GM06990 (cell line): Measurements from ENCODE around the gene SPRR1B.

Experiments used
- DNase-seq: peaks from one replicate; pipeline ENCODE4 v3.0.0-alpha.2; 2011; ENCODE audit not compliant: insufficient read length; ENCODE audit errors: extremely low read depth
- H3K27me3 ChIP-seq: replicated peaks from 2 replicates; pipeline ENCODE4 v1.6.0; 2011; ENCODE audit warnings: low read length; ENCODE audit not compliant: control insufficient read depth, insufficient read depth
- H3K36me3 ChIP-seq: 2 replicates; pipeline ENCODE4 v1.5.1; 2011; ENCODE audit warnings: low read length; ENCODE audit not compliant: control insufficient read depth, insufficient read depth
- H3K4me3 ChIP-seq: replicated peaks from 2 replicates; pipeline ENCODE4 v1.5.1; 2011; ENCODE audit warnings: low read depth, mild to moderate bottlenecking, control low read depth, low read length
- TF ChIP-seq, protein P1 (sequence below): IDR thresholded peaks from 2 replicates; pipeline ENCODE4 v1.5.1; 2011; ENCODE audit warnings: low read length, control low read depth, mild to moderate bottlenecking, inconsistent platforms; ENCODE audit not compliant: insufficient read depth, poor library complexity, severe bottlenecking

The SPRR1B gene

DNA sequence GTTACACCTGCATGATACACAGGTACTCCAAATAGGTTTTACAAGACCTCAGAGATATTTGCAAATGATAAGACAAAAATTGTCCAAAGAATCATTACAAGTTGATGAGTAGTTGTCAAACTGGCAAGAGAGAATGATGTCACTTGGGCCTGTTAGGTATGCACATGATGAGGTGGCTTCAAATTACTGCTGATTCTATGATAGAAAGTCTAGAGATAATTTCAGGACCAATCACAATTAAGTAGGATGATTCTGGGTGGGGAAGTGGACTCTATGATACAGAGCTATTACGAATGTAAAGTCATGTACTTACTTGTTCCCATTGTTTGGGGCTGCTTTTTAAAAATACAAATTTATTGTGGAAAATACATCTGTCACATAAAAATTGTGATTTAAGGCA is 5.2 kb upstream of the SPRR1B start:
- no peak overlapping the region for H3K4me3 ChIP-seq
- TF ChIP-seq, protein P1, sequence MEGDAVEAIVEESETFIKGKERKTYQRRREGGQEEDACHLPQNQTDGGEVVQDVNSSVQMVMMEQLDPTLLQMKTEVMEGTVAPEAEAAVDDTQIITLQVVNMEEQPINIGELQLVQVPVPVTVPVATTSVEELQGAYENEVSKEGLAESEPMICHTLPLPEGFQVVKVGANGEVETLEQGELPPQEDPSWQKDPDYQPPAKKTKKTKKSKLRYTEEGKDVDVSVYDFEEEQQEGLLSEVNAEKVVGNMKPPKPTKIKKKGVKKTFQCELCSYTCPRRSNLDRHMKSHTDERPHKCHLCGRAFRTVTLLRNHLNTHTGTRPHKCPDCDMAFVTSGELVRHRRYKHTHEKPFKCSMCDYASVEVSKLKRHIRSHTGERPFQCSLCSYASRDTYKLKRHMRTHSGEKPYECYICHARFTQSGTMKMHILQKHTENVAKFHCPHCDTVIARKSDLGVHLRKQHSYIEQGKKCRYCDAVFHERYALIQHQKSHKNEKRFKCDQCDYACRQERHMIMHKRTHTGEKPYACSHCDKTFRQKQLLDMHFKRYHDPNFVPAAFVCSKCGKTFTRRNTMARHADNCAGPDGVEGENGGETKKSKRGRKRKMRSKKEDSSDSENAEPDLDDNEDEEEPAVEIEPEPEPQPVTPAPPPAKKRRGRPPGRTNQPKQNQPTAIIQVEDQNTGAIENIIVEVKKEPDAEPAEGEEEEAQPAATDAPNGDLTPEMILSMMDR, result no peak
- no peak for DNase-seq
- no peaks in the 10 kb centered on the region for H3K27me3 ChIP-seq
- no peaks in the 10 kb centered on the region for H3K36me3 ChIP-seq

GRCh38 chr1:153028766-153029165 is 2.2 kb upstream of the SPRR1B start:
- Histone ChIP-seq H3K27me3 (no peaks in the 10 kb centered on the region), H3K36me3 (no peaks in the 10 kb centered on the region), H3K4me3 (no peak overlapping the region)
- no peak for DNase-seq
- TF ChIP-seq, protein P1, result no peak

DNA sequence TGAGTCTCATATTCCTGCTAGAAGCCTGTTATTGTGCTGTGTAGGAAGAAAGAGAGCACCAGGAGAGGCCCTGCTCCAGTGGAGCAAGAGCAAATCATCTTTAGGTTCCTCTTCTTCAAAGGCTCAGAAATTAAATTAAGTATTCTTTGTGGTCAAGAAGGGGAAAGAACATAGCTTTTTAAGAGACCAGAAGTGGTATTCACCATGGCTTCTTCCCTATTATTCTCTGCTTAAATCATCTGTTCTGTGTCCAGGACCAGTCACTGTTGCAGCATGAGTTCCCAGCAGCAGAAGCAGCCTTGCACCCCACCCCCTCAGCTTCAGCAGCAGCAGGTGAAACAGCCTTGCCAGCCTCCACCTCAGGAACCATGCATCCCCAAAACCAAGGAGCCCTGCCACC is 1.1 kb downstream of the SPRR1B start:
- Histone ChIP-seq H3K27me3 (0 out of 2 replicates have a peak, but pooled peaks cover 1% of the 10 kb centered on the region), H3K4me3 (no peak overlapping the region), H3K36me3 (no peaks in the 10 kb centered on the region)
- DNase-seq, result no peak
- TF ChIP-seq, protein P1, result no peak

DNA sequence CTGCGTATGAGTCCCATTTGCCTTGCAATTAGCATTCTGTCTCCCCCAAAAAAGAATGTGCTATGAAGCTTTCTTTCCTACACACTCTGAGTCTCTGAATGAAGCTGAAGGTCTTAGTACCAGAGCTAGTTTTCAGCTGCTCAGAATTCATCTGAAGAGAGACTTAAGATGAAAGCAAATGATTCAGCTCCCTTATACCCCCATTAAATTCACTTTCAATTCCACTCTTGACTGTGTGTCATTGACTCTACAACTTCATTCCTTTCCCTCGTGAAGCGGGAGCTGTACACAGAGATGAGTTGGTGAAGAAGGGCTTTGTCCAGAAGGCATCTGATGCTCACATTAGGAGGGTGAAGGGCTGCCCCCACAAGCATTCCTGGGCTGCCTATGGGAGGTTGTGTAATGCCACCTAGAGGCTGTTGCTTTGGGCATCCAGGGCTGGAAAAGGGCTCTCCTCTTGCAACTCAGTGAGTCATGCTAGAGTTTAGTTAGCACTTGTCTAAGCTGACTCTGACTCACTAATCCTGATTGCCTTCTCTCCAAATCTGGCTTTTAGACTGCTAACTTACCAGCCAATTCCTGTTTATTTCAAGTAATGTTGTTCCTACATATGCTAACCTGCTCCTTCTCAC is 1.8 kb downstream of the SPRR1B start:
- no peak overlapping the region for H3K4me3 ChIP-seq
- DNase-seq, result no peak
- TF ChIP-seq, protein P1, result peak; percentile 46
- no peaks in the 10 kb centered on the region for H3K36me3 ChIP-seq
- H3K27me3 ChIP-seq, result 0 out of 2 replicates have a peak, but pooled peaks cover 1% of the 10 kb centered on the region

DNA sequence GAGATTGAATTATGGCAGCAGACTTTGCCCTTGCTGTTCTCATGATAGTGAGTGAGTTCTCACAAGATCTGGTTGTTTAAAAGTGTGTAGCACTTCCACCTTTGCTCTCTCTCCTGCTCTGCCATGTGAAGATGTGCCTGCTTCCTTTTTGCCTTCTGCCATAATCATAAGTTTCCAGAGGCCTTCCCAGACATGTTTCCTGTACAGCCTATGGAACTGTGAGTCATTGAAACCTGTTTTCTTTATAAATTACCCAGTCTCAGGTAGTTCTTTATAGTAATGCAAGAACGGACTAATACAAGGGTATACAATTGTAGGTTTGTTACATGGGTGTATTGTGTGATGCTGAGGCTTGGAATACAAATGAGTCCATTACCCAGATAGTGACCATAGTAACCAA is 4.2 kb downstream of the SPRR1B start:
- TF ChIP-seq, protein P1, result no peak
- no peaks in the 10 kb centered on the region for H3K36me3 ChIP-seq
- DNase-seq, result no peak
- 0 out of 2 replicates have a peak, but pooled peaks cover 1% of the 10 kb centered on the region for H3K27me3 ChIP-seq
- no peak overlapping the region for H3K4me3 ChIP-seq
